Effector CD8-positive, alpha-beta T cell (primary cell): ENCODE results near the gene AKAP13.
"Not testable (repeated sequence)": the region's sequence is repeated elsewhere in the genome, so short reads cannot be mapped to it uniquely, and the experiment has no call there.

Experiments
- DNase-seq: peaks from one replicate; lab custom pipeline; 2025; lab: John Stamatoyannopoulos, UW

AKAP13 gene

GRCh38 chr15:85665677-85666076 is 285.3 kb downstream of the AKAP13 start:
- DNase-seq = not testable (repeated sequence)

DNA sequence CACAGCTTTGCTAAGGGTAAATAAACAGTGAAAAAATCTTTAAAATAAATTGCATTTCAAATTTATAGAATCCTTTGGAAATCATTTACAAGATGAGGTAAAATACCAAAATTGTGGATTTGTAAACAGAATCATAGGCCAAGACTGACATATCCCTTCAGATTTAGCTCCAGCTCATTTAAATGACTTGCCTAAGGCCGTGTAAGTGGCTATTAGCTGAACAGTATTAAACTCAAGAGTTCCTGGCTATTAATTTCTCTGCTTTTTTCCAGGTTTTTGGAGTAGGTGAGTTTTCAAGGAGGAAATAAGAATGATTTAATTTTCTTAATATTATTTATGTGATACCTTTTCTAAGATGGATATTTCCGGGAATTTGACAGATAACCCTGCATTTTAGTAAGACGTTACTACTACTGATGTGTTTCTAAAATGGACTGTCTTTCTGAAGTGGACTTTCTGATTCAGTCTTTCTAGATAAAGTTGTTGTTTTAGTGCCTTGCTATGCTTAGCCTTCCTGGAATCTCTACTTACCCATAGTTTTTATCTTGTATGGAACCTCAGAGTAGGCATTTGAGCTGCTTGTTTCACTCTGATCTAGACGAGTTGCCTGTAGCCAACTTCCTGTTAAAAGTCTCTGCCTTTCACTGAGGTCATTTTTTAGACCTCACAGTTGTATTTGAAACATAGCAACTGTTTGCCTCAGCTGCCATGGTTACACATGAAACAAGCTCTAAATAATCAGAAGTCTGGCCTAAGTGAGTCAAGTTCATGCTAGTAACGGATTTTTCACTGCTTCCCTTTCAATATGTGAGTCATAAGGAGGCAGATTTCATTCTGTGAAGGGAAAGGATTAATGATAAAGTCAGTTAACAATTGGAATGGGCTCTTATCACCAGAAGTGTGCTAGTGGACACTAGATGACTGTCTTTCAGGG is 287.4 kb downstream of the AKAP13 start:
- DNase-seq = peak; percentile 17

DNA sequence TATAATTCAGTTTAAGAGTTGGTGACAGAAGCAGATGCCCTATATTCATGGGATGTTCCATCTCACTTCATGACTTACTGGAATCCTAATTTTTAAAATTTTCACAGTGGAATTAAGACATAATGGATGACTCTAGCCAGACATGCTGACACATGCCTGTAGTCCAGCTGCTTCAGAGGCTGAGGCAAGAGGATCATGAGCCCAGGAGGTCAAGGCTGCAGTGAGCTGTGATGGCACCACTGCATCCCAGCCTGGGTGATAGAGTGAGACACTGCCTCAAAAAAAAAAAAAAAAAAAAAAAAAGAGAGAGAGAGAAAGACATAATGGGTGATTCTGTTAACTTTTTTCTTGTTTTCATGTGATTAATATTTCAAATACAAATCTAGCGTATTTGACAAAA is 290.8 kb downstream of the AKAP13 start:
- no peak for DNase-seq

- no peak for DNase-seq
Measured at GRCh38 chr15:85672332-85673084, 292.1 kb downstream of the AKAP13 start.

- DNase-seq = no peak
Measured at GRCh38 chr15:85673326-85673725, 292.9 kb downstream of the AKAP13 start.

DNA sequence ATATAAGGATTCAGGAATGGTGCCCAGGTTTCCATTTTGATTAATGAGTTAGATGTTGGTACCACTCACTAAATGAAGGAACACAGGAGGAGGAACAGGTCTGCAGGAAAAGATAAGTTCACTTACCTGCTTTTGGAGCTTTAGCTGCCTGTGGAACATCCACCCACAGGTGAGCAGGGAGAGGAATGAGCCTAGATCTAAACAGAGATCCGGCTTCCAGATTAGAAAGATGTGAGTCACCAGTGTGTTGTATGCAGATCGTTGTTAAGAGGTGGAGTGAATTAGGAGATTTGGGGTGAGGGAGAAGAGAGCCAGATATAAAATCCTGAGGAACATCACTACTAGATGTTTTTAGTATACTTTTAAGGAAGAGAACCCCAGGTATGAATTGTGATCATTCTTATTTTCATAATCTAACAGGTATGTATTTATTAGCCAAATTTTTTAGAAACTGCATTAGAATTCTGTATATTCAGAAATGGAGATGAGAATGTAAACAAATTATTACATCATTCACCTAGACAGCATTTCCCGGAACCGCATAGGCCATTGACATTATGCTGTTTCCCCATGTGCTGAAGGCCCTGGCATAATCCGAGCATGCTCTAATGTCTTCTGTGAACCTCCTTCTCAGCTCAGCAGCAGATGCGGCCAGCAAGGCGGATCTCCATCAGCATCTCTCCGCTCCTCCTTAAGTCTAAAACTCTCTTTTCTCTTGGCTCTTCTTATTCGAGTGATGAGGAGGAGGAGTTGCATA is 296.1 kb downstream of the AKAP13 start:
- no peak for DNase-seq

DNA sequence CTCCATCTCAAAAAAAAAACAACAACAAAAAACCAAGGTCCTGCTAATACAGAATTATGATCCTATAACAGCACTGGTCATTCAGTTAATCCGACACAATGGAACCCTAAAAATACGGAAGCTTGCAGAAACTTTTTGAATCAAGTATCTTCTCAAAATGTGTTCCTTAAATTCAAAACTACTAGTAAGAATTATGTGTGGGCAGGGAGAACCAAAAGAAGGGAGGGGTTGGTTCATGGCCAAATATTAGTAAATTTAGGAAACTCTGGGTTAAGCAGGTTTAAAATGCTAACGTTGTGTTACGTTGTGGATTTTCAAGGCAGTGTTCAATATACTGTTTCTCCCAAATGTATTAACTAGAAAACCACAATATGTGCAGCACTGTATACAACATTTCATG is 298.8 kb downstream of the AKAP13 start:
- no peak for DNase-seq

DNA sequence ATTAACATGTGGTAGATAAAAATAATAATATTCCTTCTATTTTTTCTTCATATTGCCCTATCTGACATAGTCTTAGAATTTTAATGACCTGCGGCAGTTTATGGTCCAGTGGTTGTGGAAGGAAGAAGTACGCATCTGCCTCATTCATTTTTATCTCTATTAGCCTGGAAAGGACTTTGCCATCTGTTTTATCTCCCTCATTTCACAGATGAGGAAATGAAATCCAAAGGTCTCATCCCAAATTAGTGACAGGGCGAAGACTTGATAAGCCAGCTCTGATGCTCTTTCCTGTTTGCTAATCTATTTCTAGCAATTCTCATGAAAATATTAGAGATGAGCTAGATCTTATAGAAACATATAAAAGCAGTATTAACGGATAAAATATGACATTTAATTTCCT is 301.0 kb downstream of the AKAP13 start:
- DNase-seq = no peak

DNA sequence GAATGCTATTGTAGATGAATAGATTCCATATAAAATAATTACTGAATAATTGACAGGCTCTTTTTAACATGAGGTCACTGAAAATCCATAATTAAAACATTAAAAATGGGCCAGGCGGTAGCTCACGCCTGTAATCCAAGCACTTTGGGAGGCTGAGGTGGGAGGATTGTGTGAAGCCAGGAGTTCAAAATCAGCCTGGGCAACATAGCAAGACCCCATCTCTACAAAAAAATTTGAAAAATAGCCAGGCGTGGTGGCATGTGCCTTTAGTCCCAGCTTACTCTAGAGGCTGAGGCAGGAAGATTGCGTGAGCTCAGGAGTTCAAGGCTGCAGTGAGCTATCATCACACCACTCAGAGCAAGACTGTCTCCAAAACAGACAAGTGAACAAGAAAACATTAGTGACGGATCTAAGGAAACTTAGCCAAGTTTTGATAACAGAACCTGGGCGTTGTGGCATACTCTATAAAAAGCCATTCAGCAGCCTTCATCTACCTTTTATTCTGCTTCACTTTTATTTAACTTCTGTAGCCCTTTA is 303.8 kb downstream of the AKAP13 start:
- no peak for DNase-seq

DNA sequence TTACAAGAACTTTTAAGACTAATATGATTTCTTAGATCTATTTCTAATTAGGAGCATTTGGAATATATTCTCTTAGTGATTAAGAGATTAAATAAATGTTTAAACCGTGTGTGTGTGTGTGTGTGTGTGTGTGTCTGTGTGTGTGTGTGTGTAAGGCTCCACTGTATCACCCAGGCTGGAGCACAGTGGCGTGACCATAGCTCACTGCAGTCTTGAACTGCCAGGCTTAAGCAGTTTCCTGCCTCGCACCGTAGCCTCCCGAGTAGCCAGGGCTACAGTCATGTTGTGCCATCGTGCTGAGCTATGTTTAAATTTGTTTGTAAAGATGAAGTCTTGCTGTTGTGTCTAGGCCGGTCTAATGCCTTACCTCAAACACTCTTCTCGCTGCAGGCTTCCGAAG is 305.0 kb downstream of the AKAP13 start:
- no peak for DNase-seq

- no peak for DNase-seq
Measured at GRCh38 chr15:85687329-85687728, 306.9 kb downstream of the AKAP13 start.

- DNase-seq = no peak
Measured at GRCh38 chr15:85688711-85689110, 308.3 kb downstream of the AKAP13 start.

GRCh38 chr15:85689729-85690128 is 309.3 kb downstream of the AKAP13 start:
- DNase-seq = peak; percentile 37

GRCh38 chr15:85690561-85691231 is 310.3 kb downstream of the AKAP13 start:
- DNase-seq = no peak

DNA sequence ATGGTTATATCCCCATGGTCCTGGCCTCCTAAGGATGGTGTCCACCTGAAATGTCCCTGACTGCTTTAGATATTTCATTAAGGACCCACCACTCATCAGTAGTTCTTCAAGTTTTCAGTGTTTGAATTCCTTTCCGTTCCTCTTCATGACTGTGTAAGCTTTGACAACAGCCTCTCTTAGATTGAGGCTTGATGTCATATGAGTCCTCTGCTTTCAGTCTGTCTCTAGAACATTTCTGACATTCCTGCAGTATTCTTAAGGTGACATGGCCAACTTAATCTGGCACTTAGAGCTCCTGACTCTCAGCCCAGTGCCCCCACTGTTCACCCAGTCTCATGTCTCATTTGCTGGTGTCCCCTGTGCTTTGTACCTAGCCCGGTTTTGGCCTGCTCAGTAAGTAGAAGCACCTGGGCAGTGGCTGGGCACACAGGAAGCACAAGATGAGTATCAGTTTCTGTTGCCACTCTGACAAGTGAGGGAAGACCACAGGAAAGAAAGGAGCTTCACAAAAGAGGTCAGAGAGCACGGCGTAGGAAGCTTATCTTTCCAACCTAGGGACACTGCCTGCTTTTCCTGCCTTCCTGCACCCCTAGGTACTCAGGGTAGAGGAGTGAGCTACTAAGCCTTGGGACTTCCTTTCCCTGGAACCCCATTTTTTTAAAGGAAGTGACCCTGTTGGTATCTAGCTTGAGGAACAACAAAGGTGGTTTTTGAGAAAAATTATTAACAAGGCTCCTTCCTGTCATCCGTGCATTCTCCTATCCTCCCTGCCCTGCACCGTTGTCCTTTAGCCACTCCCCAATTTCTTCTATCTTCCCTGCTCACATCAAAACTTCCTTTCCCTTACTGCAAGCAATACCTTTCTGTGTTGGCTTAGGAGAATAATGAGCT is 311.2 kb downstream of the AKAP13 start:
- DNase-seq = no peak

- DNase-seq = no peak
Measured at GRCh38 chr15:85692321-85692720, 311.9 kb downstream of the AKAP13 start.

DNA sequence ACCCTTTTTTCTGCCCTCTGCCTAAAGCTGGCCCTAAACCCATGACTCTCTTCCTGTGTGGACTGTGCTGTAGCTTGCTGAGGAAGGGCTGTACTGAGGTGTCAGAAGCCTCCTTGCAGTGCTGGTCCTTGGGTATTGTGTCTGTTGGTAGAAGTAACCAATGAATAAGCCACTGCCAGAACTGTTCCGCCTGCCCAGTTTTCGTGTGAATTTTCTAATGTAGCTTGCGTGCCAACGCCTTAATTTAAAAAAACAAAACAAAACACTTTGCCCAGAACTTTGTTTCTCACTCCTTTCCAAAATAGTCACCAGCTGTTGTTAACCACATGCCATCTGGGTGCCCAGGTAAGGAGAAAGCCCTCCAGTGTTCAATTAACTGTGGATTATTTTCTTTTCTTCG is 312.5 kb downstream of the AKAP13 start:
- no peak for DNase-seq

DNA sequence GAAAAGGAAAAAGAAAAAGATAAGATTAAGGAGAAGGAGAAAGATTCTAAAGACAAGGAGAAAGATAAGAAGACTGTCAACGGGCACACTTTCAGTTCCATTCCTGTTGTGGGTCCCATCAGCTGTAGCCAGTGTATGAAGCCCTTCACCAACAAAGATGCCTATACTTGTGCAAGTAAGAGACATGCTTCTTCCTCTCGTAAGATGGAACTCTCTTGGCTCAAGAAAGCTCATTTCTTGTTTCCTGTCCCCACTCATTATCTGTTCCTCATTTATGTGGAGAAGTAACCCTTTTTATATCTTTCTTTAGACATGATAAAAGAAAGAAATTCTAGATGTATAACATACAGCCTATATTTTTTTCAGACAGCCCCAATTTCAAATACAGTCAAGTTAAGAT is 312.9 kb downstream of the AKAP13 start:
- no peak for DNase-seq

DNA sequence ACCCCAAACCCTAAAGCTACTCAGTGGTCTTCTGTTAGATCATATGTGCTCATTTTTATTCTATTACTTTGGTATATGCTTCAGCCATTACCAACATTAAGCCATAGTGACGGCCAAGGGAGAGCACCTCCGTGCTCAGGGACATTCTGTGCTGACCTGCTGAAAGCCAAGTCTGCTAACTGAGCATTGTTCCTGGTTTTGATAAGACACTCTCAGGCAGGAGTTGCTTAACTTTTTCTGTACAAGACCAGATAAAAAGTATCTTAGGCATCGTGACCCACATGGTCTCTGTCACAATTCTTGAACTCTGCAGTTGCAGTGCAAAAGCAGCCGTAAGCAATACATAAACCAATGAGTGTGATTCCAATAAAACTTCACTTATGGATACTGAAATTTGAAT is 313.7 kb downstream of the AKAP13 start:
- DNase-seq = no peak

GRCh38 chr15:85700767-85701166 is 320.4 kb downstream of the AKAP13 start:
- no peak for DNase-seq
